Measurements from ENCODE around the gene ESR2. TPM values are rescaled to one million over a fixed set of nuclear protein-coding genes. Genes with fewer than 3 reads are reported as not detected.
"Not testable (repeated sequence)": the region's sequence is repeated elsewhere in the genome, so short reads cannot be mapped to it uniquely, and the experiment has no call there.

The ESR2 gene
- polyA plus RNA-seq (ENCODE audit: insufficient read length in 4 of 4): under 1 TPM; 0.51 to 0.91 (median 0.84) TPM

DNA sequence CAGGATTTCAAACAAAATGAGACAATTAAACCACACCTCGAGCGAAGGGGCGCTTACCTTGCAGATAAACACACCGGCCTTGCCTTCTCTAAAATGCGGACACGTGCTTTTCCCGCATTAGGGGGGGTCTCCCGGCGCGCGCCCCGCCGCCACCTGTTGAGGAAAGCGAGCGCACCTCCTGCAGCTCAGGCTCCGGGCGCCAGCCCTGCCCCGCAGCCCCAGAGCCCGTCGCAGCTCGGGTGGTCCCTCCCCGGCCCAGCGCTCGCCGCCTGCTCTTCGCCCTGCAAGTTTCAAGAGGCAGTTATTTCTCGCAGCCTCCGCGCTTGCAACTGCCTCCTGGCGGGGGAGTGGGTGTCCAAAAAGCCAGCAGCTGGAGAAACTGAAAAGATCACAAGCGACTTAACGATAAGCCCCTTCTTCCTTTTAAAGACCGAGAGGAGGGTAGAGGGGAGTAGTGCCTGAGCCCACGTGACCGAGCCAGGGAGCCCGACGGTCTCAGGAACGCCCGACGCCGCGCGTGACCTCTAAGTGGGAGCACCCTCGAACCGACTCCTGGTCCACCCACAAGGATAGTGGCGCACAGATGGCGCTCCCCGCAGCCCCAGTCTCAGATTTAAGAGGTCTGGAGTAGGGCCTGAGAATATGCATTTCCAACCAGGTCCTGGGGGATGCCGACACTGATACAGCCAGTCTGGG is at the start of gene ESR2:
TSS of gene ESR2 (minus strand) at position 396 of the 696 bp plus-strand sequence. CDS start 11,386 bp downstream, outside the sequence.
- peak in 2 of 4 donors; percentile 13 to 32 for DNase-seq (ENCODE audit: low read depth in 4 of 4, low spot score in 3 of 4)

DNA sequence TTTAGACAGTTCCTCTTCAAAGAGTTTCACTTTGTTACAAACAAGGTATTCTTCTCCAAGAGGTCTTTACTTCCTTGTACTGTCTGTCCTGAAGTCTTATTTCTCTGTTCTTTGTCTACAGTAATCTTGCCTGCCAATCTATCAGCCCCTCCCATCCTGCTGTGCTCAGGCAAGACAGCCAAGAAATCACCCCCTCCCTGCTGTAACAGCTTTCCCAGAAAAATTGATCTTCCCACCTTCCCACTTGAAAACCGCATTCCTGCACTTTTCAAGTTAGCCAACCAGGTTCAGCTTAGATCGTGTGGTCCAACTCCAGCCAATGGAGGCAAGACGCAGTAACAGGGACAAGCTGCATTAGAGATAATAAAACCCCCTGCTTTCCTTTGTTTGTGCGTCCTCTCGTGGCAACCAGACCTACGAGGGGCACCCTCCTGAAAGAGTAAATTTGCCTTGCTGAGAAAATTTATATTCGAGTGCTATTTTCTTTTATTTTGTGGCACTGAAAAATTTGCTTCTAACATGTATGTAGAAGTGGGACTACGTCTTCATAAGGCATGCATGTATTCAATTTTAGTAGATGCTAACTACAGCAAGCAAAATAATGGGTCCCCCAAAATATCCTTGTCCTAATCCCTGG is 46.5 kb upstream of the ESR2 start:
- no peak for DNase-seq (ENCODE audit: low read depth in 4 of 4, low spot score in 3 of 4)

DNA sequence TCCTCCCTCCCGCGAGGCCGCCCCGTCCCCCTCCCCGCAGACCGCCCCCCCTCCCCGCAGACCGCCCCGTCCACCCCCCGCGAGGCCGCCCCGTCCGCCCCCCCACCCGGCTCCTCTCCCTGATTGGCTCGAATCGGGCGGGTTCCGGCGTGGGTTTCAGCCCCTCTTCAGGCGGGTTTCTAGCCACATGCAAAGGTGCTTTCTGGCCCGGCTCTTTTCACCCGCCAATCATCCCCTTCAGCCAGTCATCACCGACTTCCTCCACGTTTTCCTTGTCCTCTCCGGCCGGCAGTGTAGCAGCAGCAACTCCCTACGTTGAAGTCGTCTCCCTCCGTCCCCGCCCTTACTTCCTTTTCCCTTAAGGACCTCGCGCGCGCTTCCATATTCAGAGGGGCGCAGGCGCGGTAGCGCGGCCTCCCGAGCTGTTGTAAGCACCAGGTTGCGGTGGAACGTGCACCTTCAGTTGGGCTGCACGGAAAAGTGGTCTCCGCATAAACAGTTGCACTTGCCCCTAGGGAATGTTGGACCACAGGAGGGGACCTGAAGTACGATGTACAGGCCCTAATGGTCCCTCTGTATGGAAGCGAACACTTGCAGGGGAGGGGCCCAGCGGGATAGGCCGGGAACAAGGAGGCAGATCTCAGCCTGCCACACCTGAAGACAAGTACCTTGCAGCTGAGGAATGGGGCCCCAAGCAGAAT is 44.6 kb upstream of the ESR2 start:
- peak; percentile 86 to 98 (median 97) for DNase-seq (ENCODE audit: low read depth in 4 of 4, low spot score in 3 of 4)

DNA sequence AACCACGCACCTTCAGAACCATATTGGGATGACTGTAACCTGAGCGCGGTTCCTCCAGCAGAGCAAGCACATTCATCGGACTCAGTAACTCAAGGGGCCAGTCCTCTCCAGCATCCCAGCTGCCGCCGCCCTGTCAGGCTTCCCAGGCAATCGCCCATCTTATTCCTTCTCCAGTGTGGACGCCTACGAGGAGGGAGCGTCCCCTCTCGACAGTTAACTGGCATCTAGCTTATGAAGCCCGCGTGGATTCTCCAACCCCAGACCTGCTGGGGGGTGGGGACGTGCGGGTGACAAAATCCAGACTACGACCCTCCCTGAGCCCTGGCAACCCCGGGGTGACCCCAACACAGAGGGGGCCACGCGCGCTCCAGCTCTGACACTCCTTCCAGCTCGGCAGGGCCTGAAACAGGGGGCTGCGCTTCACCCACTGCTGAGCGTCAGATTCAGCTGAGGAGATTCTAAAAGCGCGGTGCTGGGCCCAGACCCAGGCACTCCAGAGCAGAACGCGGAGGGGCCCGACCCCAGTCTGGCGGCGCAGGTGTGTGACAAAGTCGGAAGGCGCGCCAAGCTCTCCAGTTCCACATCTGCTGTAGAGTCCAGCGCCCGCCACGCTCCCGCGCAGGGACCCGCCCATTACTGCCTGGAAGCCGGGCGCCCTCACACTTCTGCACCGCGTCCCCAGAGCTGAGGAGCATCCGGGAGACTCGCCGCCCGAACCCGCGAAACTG is 43.9 kb upstream of the ESR2 start:
- peak; percentile 37 to 65 (median 45) for DNase-seq (ENCODE audit: low read depth in 4 of 4, low spot score in 3 of 4)

DNA sequence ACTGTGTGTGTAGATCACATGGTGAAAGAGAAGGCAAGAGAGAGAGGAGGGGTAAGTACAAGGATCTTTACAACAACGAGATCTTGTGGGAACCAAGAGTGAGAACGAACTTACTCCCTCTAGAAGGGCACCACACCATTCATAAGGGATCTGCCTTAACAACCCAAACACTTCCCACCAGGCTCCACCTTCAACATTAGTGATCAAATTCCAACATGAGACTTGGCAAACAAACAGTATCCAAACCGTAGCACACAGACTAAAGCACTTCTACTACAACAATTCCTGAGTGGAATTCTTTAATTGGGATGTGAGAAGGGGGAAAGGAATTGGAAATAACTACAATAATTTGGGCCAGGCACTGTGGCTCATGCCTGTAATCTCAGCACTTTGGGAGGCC is 35.0 kb upstream of the ESR2 start:
- no peak for DNase-seq (ENCODE audit: low read depth in 4 of 4, low spot score in 3 of 4)

DNA sequence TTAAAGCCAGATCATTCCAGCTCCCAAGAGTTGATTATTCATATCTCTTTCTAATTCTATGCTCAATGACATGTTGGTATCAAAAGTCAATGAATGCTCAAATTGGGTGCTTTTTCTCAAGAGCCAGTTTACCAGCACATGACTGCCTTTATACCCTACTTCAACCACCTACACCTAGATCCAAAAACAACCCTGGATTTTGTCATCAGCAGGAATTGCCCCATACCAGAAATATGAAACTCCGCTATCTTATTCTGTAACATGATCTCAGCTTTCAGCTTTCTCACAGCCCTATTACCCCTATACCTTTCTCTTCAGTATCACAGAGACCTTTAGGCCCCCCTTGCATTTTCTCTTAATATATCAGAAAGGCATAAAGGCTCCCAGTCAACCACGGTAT is 32.3 kb upstream of the ESR2 start:
- DNase-seq (ENCODE audit: low read depth in 4 of 4, low spot score in 3 of 4): no peak

DNA sequence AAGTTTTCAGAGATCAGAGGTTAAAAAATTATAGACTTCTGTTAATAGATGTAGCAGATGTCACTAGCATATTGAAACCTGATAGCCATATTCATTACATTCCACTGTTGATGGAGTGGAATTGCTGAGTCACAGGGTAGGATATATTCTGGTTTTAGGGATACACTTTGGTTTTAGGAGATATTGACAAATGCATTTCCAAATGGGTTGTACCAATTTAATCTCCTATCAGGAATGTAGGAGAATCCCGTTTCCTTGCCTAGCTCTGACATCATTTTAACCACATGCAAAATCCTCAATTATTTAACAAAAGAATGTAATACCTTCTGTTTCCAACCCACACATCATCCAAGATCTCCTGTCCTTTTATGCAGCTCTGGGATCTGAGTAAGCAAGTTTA is 30.7 kb upstream of the ESR2 start:
- DNase-seq (ENCODE audit: low read depth in 4 of 4, low spot score in 3 of 4): no peak

DNA sequence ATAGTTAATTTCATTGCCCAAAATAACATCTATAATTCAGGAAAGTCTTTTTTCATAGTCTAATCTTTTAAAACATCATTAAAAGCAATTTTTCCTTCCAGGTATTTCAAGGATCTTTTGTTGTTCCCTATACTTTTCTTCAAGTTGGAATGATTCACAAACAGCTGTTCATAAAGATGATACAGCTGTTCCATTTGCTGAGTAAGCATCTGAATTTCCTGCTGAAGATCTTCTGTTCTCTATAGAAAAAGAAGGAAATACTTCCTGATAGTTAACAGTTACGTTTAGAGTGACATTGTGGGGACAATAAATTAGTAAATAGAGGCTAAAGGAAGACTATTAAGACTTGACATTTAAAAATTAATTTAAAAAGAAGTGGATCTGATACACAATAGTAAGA is 30.3 kb upstream of the ESR2 start:
- no peak for DNase-seq (ENCODE audit: low read depth in 4 of 4, low spot score in 3 of 4)

DNA sequence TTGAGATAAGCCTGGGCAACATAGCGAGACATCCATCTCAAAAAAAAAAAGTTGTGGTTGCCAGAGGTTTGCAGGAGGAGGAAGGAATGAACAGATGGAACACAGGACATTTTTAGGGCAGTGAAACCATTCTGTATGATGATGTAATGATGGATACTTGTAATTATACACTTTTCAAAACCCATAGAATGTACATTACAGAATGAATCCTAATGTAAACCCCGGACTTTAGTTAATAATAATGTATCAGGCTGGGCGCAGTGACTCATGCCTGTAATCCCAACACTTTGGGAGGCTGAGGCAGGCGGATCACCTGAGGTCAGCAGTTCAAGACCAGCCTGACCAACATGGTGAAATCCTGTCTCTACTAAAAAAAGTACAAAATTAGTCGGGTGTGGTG is 26.2 kb upstream of the ESR2 start:
- DNase-seq (ENCODE audit: low read depth in 4 of 4, low spot score in 3 of 4): not testable (repeated sequence)

DNA sequence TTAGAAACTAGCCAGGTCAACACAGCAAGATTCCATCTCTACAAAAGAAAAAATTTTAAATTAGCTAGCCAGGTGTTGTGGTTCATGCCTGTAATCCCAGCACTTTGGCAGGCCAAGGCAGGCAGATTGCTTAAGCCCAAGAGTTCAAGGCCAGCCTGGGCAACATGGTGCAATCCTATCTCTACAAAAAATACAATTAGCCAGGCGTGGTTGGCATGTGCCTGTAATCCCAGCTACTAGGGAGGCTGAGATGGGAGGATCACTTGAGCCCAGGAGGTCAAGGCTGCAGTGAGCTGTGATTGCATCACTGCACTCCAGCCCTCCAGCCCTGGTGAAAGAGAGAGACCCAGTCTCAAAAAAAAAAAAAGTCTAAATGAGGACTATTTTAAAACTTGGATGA is 24.5 kb upstream of the ESR2 start:
- DNase-seq (ENCODE audit: low read depth in 4 of 4, low spot score in 3 of 4): not testable (repeated sequence)

DNA sequence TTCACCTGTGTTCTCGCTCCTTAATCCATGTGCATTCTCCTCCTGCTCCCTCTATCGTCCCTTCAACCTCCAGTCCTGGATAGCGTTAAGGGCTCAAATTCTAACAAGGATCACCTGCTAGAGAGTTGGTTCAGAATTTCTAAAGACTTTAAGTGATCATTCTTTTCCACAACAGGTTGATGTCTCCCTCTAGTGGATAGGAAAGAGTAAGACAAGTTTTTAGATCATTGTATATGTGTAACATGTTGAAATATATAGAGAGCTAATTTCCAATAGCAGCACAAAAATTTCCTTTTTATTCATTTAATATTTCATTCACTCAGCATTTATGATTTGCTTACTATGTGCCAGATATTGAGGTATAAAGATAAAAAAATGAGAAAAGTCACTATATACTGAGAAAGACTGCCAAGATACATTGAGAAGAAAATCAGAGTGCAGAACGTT is 9.3 kb upstream of the ESR2 start:
- DNase-seq (ENCODE audit: low read depth in 4 of 4, low spot score in 3 of 4): peak in 3 of 4 donors; percentile 25 to 64 (median 58)

DNA sequence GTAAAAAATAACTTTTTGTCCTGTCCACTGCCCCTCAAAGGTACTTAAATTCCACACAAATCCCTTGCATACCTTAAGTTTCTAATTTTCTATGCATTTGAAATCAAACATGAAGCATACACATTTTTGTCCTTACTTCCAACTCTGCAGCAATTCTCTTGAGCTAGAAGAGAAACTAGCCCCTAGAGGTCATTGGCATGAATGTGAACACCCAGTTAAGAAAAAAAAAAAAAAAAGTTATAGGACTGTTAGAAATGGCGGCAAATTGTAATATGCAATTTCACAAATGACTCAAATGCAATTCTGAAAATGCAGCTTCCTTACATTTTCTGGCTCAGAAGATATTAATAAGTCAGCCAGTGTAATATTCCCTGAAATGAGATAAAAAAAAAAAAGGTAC is 4.6 kb upstream of the ESR2 start:
- no peak for DNase-seq (ENCODE audit: low read depth in 4 of 4, low spot score in 3 of 4)

DNA sequence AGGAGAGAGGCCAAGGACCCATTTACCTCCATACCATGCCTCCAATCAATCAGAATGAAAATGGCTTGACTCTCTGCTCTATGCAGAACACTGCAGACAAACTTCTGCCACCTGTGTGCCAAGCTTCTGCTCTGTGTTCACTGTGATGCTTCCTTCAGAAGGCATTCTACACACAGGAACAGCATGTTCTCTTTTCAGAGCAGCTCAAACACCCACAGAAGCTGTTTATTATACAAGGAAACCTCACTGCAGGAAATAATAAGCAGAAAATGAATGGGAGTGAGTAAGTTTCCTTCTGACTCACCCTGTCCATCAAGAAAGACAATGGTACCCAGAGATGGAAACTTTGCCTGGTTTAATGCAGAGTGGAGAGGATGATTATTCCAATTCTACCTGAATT is 2.4 kb upstream of the ESR2 start:
- no peak for DNase-seq (ENCODE audit: low read depth in 4 of 4, low spot score in 3 of 4)

DNA sequence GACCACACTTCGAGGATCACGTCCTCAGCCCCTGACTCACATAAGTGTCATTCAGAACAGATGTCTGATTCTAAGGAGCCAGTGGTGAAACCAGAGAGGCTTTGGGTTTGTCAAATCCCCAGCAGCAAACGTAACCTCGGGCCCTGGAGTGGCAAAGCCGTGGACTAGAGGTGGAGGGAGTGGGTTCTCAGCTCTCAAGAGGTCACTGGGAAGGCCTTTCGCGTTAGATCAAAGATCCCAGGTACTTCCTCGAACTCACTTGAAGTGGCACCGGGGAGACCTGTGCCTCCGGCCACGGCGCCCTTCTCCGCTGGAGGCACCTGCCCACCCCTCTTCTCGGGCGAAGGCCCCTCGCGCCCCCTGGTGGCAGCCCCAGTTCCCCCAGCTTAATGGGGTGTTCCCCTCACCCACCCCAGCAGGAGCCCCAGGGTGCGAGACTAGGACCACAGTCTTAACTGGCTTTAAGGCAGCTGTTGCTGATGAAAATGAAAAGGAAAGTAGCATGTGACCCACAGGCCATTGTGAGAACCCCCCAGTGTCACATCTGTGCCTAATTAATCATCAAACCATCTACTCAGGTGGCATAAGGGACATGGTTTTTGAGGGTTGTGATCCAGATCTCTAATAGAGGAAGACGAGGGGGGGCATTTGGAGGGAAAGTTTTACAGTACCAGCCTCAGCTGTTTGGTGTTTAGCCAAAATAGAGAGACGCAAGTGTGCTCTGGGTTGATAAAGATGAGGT is 672 bp upstream of the ESR2 start:
- DNase-seq (ENCODE audit: low read depth in 4 of 4, low spot score in 3 of 4): peak in 2 of 4 donors; percentile 26 to 33

DNA sequence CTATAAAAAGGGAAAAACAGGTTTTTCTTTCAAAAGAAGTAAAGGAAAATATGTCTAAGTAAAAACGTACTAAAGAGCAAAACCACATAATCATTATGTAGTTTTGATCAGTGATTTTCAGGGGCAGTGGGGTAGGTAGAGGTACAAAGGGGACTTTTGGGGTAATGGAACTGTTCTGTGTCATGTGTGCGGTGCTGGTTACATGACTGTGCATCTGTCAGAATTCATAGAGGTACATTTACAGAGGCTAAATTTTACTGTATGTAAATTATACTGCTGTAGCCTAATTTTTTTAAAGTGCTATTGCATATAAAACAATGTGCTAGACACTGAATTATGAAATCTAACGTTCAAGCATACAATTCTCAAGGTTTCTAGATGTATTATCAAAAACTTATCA is 2.0 kb downstream of the ESR2 start:
- no peak for DNase-seq (ENCODE audit: low read depth in 4 of 4, low spot score in 3 of 4)

DNA sequence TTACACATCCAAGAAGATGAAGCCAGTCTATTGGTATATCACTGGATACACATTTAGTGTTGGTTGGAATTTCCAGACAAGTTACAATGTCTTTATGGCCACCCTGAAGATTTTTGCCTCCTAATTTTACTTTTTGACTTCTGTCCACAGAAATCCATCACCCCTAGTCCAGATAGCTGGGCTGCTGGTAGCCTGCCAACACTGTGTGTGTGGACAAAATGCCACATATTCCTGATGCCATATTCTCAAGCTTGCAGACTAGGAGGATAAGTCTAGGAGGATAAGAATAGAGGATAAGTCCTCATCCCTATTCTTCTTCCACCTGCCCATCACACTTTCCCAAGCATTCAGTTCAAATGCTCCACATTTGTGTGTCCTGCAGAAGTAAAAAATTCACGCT is 4.6 kb downstream of the ESR2 start:
- DNase-seq (ENCODE audit: low read depth in 4 of 4, low spot score in 3 of 4): no peak

DNA sequence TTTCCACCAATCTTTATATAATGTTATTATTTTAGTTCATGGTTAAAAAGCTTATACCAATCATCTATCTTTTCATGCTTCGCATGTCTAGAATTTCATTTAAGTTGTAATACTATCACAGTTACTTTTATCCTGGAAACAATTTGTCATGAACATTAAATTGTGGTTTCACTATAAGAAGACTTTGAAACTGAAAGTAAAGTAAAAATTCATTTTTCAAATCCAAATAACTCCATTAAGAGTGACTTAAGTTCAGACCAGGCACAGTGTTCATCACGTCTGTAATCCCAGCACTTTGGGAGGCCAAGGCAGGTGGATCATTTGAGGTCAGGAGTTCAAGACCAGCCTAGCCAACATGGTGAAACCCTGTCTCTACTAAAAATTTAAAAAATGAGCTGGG is 12.4 kb downstream of the ESR2 start:
- DNase-seq (ENCODE audit: low read depth in 4 of 4, low spot score in 3 of 4): no peak

DNA sequence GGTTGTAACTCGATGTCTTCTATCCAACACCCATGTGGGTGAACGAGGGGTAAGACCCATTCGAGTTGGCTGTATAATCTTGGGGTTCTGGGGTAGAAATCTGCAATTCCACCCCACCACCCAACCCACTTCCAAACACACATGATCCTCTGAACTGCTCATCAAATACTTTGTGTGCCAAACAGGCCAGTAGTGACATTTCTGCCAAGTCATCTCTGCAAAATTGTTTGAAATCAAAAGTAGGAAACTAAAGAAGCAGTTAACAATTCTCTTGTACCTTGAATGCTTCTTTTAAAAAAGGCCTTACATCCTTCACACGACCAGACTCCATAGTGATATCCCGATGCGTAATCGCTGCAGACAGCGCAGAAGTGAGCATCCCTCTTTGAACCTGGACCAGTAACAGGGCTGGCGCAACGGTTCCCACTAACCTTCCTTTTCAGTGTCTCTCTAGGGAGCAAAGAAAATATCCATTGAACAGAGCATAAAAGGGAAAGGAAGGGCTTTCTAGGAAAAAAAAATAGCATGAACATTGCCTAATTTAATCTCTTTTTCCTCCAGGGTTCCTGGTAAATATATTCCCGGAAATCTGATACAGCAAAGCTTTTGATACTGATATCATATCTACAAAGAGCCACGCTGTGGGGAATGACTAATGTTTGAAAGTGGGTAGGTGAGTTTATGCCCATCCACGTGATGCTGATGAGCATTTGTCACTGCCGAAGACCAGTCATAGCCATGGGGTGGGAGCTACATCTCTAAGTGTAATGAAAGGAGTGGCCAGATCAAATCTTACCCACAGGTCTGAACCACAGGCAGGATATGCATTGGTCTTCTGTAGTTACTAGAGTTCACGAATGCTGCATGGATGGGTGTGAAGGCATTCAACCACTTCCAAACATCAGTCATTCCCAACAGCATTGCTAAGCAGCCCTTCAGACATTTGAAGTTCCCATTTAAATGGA is 14.2 kb downstream of the ESR2 start:
- DNase-seq (ENCODE audit: low read depth in 4 of 4, low spot score in 3 of 4): no peak

DNA sequence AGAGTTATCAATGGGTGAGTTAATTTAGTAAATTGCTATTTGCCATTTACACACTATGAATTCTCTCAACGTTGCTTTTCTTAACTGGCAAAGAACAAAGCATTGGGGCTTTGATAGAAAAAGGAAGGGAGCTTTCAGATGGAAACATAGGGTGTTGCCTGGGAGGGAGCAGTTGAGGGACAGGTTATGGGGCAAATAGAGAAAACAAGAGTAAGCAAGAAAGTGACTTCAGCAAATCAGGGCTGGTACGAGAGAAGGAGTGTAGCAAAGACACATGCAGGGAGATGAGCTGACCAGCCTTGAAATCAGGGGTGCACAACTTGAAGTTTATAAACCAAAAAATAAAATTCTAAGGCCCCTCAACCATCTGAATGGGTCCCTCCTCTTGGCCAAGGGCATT is 15.7 kb downstream of the ESR2 start:
- DNase-seq (ENCODE audit: low read depth in 4 of 4, low spot score in 3 of 4): no peak
